Lower lobe of right lung (tissue), 2 donors: ENCODE measurements around the gene HOXB3. TPM values are rescaled to one million over a fixed set of nuclear protein-coding genes. Genes with fewer than 3 reads are reported as not detected.
A peak's percentile ranks its signal among the peaks of the same experiment; 100 is the strongest.

Source experiments
- ATAC-seq, 2 donors: fragments of 200-7000 bp; cut with Tn5 transposase; one replicate each; pipeline ENCODE4 v1.9.1; 2020 to 2022; ENCODE audit warnings: mild to moderate bottlenecking in 2 of 2, moderate library complexity in 2 of 2
- DNase-seq: peaks from one replicate; pipeline ENCODE4 v3.0.0-alpha.2; 2020
- H3K27ac ChIP-seq: fragments of 200-600 bp; one replicate; pipeline ENCODE4 v1.8.0; 2022
- H3K27me3 ChIP-seq: fragments of 200-600 bp; one replicate; pipeline ENCODE4 v1.8.0; 2022; ENCODE audit warnings: low read depth
- H3K36me3 ChIP-seq: fragments of 200-600 bp; one replicate; pipeline ENCODE4 v1.8.0; 2022; ENCODE audit warnings: mild to moderate bottlenecking
- H3K4me1 ChIP-seq: fragments of 200-600 bp; one replicate; pipeline ENCODE4 v1.8.0; 2022
- H3K4me3 ChIP-seq: fragments of 200-600 bp; one replicate; pipeline ENCODE4 v1.8.0; 2022; ENCODE audit warnings: mild to moderate bottlenecking
- H3K9me3 ChIP-seq: fragments of 200-600 bp; one replicate; pipeline ENCODE4 v1.8.0; 2022
- intact Hi-C: fragments of 100-400 bp; cut with DNase I; formaldehyde crosslinking; loops from one replicate; pipeline ENCODE4 v1.11.0; 2022
- total RNA-seq: library from RNA; stranded (reverse); fragmentation: NEBNext Ultra II Directional; extraction: Animal tissue kit (Norgen Biotek cat#: 25700); gene quantifications from one replicate; pipeline ENCODE4 v1.2.1, GENCODE V29; 2021
- TF ChIP-seq, protein P1 (sequence below): fragments of 200-600 bp; IDR thresholded peaks from one replicate; pipeline ENCODE4 v1.8.0; 2022; ENCODE audit warnings: antibody characterized with exemption, mild to moderate bottlenecking
- donor health status: DM: no; HTN: yes; CAD: no; lungs with severe emphysema.

Gene HOXB3
- total RNA-seq, 1 donor from 2014 or later = 11.3 TPM

GRCh38 chr17:48564188-48565021 lies 25.6 kb downstream of the HOXB3 start:
- ATAC-seq = peak; percentile 25 to 31
- intact Hi-C loops = no loop called here
- H3K4me3 ChIP-seq = peak overlapping the region; percentile 39
- TF ChIP-seq, protein P1, sequence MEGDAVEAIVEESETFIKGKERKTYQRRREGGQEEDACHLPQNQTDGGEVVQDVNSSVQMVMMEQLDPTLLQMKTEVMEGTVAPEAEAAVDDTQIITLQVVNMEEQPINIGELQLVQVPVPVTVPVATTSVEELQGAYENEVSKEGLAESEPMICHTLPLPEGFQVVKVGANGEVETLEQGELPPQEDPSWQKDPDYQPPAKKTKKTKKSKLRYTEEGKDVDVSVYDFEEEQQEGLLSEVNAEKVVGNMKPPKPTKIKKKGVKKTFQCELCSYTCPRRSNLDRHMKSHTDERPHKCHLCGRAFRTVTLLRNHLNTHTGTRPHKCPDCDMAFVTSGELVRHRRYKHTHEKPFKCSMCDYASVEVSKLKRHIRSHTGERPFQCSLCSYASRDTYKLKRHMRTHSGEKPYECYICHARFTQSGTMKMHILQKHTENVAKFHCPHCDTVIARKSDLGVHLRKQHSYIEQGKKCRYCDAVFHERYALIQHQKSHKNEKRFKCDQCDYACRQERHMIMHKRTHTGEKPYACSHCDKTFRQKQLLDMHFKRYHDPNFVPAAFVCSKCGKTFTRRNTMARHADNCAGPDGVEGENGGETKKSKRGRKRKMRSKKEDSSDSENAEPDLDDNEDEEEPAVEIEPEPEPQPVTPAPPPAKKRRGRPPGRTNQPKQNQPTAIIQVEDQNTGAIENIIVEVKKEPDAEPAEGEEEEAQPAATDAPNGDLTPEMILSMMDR = no peak
- no peaks in the 10 kb centered on the region for H3K9me3 ChIP-seq
- H3K36me3 ChIP-seq = no peaks in the 10 kb centered on the region
- peaks cover 60% of the 10 kb centered on the region for H3K27me3 ChIP-seq
- H3K4me1 ChIP-seq = peaks cover 52% of the 10 kb centered on the region
- H3K27ac ChIP-seq = peak overlapping the region; percentile 65
- no peak for DNase-seq

GRCh38 chr17:48563867-48564187 lies 26.2 kb downstream of the HOXB3 start:
- no peak for DNase-seq
- Histone ChIP-seq H3K4me1 (peaks cover 53% of the 10 kb centered on the region), H3K27ac (peak overlapping the region; percentile 65), H3K9me3 (no peaks in the 10 kb centered on the region), H3K27me3 (peaks cover 55% of the 10 kb centered on the region), H3K36me3 (no peaks in the 10 kb centered on the region), H3K4me3 (peak overlapping the region; percentile 39)
- intact Hi-C loops = no loop called here
- TF ChIP-seq, protein P1 = no peak
- no peak for ATAC-seq

DNA sequence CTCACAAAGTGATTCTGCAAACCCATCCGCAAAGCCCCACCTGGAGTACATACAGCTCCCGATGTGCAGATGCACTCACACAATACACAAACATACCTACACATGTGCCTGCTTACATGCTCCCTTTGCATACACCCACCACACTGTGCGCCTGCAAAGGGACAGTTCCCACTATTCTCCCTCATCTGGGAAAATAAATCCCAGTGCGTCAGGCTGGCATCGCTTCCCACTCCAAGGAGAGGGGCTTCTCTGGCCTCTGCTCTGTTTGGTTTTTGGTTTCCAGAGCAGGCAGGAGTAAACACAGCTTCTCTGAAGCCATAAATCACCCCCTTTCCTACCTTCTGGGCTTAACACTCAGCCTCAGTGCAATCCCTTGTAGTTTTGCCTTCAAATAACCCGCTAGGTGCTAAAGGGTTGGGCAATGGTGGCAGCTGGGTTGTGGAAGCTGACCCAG lies 26.6 kb downstream of the HOXB3 start:
- Histone ChIP-seq H3K4me1 (peaks cover 53% of the 10 kb centered on the region), H3K36me3 (no peaks in the 10 kb centered on the region), H3K27ac (peak overlapping the region; percentile 65), H3K4me3 (peak overlapping the region; percentile 39), H3K27me3 (peaks cover 51% of the 10 kb centered on the region), H3K9me3 (no peaks in the 10 kb centered on the region)
- intact Hi-C loops = no loop called here
- ATAC-seq = no peak
- DNase-seq = no peak
- TF ChIP-seq, protein P1 = no peak

- no peak for DNase-seq
- Histone ChIP-seq H3K36me3 (no peaks in the 10 kb centered on the region), H3K4me1 (peaks cover 51% of the 10 kb centered on the region), H3K9me3 (no peaks in the 10 kb centered on the region), H3K27me3 (peaks cover 46% of the 10 kb centered on the region), H3K27ac (peak overlapping the region; percentile 11), H3K4me3 (no peak overlapping the region)
- no peak for ATAC-seq
- TF ChIP-seq, protein P1 = no peak
- intact Hi-C loops = no loop called here
Measured at GRCh38 chr17:48562934-48563333, 27.1 kb downstream of the HOXB3 start.

DNA sequence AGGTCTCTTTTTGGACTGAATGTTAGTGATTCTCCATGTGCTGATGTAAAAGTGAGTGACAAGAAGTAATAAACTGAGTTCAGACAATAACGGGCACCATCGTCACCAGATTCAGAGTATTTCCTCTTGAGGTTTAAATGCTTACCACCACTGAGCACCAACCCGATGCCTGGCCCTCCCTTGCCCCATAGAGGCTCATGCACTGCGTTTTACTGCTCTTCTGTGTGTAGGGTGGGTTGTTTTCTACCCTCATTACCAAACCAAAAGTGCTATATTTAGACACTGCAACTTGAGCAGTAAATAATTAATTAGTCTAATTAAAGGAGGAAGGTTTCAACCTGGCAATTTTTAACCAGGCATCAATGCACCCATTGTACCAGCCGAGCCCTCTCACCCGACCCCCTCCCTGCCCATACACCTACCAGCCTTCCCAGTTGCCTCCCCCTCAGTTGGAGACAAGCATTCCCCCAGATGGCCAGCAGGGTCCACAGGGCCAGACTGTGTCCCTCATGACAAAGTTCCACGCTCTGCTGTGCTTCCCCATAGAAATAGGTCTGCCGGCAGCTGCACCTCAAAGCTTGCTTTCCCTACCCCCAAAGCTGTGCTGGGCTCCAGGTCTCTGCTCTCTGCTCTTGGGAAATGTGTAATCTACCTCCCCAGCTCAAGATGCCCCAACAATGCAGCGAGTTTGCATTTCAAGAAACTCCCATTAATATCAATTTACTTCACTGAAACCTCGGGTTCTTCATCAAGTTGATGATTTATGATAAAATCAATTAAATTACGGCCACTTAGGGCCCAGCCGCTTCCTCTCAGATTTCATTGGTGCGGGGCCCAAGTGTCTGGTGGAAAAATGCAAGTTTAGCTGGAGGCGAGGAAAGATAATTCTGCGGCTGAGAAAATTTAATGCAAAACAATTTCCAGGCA lies 27.9 kb downstream of the HOXB3 start:
- Histone ChIP-seq H3K9me3 (no peaks in the 10 kb centered on the region), H3K27ac (peak overlapping the region; percentile 11), H3K27me3 (peaks cover 39% of the 10 kb centered on the region), H3K4me1 (peaks cover 43% of the 10 kb centered on the region), H3K4me3 (no peak overlapping the region), H3K36me3 (no peaks in the 10 kb centered on the region)
- intact Hi-C loops = no loop called here
- TF ChIP-seq, protein P1 = peak; percentile 7
- DNase-seq (no peak), ATAC-seq (no peak)
